AG04450 (cell line): ENCODE measurements around the gene PDGFRA. TPM values are rescaled to one million over a fixed set of nuclear protein-coding genes. Genes with fewer than 3 reads are reported as not detected.
"Not testable (repeated sequence)": the region's sequence is repeated elsewhere in the genome, so short reads cannot be mapped to it uniquely, and the experiment has no call there.

ENCODE experiments used
- CTCF ChIA-PET: fragments of 300-600, 350-600 bp; formaldehyde crosslinking; extraction: SDS; loops from one replicate; lab custom pipeline; 2022; ENCODE audit warnings: antibody characterized with exemption, inconsistent platforms; lab: Charles Lee
- POLR2A ChIA-PET: fragments of 350-600 bp; formaldehyde crosslinking; extraction: SDS; loops from one replicate; lab custom pipeline; 2021; ENCODE audit warnings: antibody characterized with exemption, inconsistent platforms; lab: Yijun Ruan, JAX
- DNase-seq: peaks from one replicate; pipeline ENCODE4 v3.0.0-alpha.2; 2011; ENCODE audit warnings: low read depth, low spot score
- H3K27ac ChIP-seq: one replicate; pipeline ENCODE4 v1.5.1; 2012; ENCODE audit warnings: low read depth, low read length, control low read depth
- H3K27me3 ChIP-seq: one replicate; pipeline ENCODE4 v1.6.0; 2012; ENCODE audit warnings: low read length; ENCODE audit not compliant: control insufficient read depth, insufficient read depth
- H3K4me3 ChIP-seq: 2 replicates; pipeline ENCODE4 v1.5.1; 2011; ENCODE audit warnings: mild to moderate bottlenecking, low read depth, low read length, control low read depth
- H3K9me3 ChIP-seq: 2 replicates; pipeline ENCODE4 v1.5.1; 2012; ENCODE audit warnings: low read length; ENCODE audit not compliant: control insufficient read depth, insufficient read depth
- polyA plus RNA-seq: library from polyadenylated mRNA; depleted of rRNA; stranded (reverse); fragments of >200 nt; gene quantifications from 2 replicates; pipeline ENCODE4 v1.2.3, GENCODE V29; 2011; rRNA removed
- TF ChIP-seq, protein P1 (sequence below): IDR thresholded peaks from 2 replicates; pipeline ENCODE4 v1.5.1; 2011; ENCODE audit warnings: low read depth, low read length, control low read depth, inconsistent platforms

Gene PDGFRA
- polyA plus RNA-seq, 1 experiment, result 464 TPM

GRCh38 chr4:54337009-54337408 lies 107.9 kb downstream of the PDGFRA start:
- no peak overlapping the region for H3K27ac ChIP-seq
- CTCF ChIA-PET, result interaction anchor here (1.1 kb wide), 1 partner anchor 97 kb away, joined by 3 read pairs; no protein-coding TSS in a partner anchor
- POLR2A ChIA-PET, result no interaction called here
- H3K4me3 ChIP-seq, result no peak overlapping the region
- no peaks in the 10 kb centered on the region for H3K27me3 ChIP-seq
- H3K9me3 ChIP-seq, result no peaks in the 10 kb centered on the region
- TF ChIP-seq, protein P1, sequence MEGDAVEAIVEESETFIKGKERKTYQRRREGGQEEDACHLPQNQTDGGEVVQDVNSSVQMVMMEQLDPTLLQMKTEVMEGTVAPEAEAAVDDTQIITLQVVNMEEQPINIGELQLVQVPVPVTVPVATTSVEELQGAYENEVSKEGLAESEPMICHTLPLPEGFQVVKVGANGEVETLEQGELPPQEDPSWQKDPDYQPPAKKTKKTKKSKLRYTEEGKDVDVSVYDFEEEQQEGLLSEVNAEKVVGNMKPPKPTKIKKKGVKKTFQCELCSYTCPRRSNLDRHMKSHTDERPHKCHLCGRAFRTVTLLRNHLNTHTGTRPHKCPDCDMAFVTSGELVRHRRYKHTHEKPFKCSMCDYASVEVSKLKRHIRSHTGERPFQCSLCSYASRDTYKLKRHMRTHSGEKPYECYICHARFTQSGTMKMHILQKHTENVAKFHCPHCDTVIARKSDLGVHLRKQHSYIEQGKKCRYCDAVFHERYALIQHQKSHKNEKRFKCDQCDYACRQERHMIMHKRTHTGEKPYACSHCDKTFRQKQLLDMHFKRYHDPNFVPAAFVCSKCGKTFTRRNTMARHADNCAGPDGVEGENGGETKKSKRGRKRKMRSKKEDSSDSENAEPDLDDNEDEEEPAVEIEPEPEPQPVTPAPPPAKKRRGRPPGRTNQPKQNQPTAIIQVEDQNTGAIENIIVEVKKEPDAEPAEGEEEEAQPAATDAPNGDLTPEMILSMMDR, result no peak
- no peak for DNase-seq

DNA sequence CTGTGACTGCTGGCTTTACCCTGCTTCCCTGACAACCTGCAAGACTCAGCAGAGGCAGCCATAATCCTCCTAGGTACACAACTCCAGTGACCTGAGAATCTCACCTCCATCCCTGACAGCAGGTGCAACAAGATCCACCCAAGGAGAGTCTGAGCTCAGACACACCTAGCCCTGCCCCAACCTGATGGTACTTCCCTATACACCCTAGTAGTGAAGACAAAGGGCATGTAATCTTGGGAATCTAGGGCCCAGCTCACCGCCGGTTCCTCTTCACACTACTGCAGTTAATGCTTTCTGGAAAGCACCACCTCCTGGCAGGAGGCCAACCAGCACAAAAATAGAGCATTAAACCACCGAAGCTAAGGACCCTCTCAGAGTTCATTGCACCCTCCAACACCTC lies 113.0 kb downstream of the PDGFRA start:
- H3K9me3 ChIP-seq, H3K27me3 ChIP-seq, H3K4me3 ChIP-seq, DNase-seq, CTCF ChIA-PET, POLR2A ChIA-PET, H3K27ac ChIP-seq: not testable (repeated sequence)

Other genes with a start within 250 kb of the PDGFRA start
- gene CHIC2, start 164.7 kb upstream of the PDGFRA start, polyA plus RNA-seq, result 22.2 and 32.6 TPM in 2 replicates
- gene GSX2, start 129.1 kb upstream of the PDGFRA start, polyA plus RNA-seq, result not detected in 2 replicates